HG03378 (cell line): ENCODE data around the gene LRP6.

ENCODE experiments used
- ATAC-seq: cut with Tn5 transposase; IDR thresholded peaks from one replicate; pipeline ENCODE4 v1.9.1; 2021; ENCODE audit warnings: mild to moderate bottlenecking, moderate library complexity; ENCODE audit not compliant: unreplicated experiment

The LRP6 gene

DNA sequence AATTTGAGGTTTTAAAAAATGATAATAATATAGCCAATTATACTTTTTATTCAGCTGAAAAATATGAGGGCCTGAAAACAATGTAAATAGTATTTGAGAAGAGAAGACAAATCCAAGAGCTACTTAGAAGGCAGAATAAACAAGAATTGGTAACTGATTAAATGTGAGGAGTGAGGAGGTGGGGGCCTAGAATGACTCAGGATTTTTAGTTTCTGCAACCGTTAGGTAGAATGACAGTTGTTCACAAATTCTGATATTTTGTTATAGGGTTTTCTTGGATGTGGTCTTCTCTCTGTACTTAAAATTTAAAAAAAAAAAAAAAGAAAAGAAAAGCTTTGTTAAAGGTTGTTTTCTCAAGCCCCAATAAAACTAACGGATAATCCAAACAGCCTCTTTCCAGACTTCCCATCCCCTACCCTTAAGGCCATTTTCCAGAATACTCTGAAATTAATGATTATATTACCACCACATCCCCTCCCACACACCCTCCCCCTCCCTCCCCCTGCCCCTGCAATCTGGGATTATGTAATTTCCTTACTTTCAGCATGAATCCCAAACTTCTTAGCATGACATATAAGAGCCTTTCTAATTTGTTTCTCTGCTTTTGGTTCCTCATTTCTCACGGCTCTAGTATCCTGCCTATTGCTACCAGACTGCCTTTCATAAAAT is 50.4 kb downstream of the LRP6 start:
- ATAC-seq, result no peak

DNA sequence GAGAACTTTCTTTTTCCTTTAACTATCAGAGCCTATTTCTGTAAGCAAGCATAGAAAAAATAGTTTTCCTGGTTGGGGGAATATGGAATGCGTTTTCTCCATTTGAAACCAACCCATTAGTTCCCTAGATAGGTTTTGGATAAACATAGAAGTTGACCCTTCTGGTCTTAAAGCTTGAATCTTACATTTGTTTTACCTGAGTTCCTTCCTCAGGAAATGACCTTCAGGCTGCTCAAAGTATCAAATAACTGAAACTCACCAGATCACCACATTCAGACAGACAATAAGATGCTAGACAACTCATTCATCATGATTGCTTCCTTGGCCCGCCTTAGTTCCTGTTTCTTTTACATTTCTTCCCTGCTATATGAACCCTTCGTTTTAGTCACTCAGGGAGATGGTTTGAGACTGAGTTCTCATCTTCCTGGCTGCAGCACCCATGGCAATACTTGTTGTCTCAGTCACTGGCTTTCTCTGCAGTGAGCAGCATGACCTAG is 52.2 kb downstream of the LRP6 start:
- ATAC-seq, result no peak

DNA sequence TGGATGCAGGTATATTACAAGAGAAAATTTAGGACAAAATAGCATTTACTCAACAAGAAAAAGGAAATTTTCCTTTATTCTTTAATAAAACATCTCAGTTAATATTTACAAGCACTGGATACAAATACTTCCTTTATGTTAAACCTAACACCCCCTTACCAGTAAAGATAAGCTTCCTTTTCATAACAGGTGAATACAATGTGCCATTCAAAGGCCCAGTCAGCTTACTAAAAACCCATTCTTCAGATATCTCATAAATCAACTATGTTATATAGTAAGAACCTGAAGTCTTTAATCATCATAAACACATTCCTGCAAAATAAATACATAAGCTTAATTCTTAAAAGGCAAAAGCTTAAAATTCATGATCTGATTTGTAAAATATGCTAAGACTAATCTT is 52.6 kb downstream of the LRP6 start:
- ATAC-seq, result no peak

DNA sequence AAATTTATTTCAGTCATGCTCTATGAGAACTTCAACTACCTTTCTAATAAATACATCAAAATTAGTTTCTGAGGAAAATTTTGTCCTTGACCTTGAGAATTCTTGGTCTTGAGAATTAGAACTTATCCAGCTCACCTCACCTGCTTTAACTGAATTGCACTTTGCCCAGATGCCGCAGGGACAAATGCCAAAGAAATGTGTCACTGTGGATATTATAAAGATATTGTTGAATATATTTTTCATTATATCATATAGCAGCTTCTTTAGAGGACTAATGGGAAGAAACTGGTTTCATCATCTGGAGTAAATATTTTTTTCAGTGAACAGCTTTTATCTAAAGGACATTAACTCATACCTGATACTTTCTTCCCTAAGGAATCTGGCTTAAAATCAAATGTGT is 54.1 kb downstream of the LRP6 start:
- ATAC-seq, result no peak

DNA sequence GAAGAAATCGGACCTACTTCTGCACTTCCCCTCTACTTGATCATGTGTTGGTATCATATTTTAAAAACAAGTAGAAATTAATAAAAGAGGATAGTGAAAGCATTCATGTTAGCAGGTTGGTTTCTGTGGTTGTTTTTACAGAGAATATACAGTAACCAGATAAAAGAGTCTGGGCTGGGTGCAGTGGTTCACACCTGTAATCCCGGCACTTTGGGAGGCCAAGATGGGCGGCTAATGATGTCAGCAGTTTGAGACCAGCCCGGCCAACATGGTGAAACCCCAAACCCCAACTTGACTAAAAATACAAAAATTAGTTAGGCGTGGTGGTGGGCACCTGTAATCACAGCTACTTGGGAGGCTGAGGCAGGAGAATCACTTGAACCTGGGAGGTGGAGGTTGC is 55.9 kb downstream of the LRP6 start:
- ATAC-seq, result no peak

DNA sequence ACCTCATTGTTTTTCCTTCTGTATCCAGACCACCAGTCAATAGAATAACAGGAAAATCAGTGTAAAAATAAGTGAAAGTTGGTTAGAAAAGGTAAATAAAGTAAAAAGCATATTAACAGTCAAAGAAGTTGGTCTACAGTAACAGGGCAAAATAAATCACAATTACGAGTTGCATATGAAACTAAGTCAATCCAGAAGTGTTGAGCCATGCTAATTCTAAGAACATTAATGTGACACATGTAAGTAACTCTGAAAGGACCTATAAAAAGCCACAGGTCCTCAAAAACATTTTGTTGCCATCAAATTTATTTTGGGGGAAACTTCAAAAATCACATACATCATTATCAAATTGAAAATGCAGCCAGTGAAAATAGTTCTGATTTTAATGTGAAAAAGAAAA is 56.4 kb downstream of the LRP6 start:
- ATAC-seq, result no peak

DNA sequence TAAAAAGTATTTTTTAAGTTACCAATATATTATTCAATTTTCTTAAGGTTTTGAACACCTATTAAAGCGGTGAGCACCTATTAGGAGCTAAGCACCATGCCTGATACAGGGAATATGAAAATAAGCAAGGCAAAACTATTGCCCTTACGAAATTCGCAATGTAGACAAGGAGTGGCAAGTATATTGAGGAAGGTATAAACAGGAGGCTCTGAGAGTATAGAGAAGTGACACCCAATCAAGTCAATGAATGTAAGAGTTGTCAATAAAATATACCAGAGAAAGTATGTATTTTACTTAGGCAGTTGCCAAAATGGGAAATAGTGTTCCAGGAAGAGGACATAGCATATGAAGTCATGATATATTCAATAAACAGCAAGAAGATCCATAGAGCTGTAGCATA is 57.2 kb downstream of the LRP6 start:
- no peak for ATAC-seq

DNA sequence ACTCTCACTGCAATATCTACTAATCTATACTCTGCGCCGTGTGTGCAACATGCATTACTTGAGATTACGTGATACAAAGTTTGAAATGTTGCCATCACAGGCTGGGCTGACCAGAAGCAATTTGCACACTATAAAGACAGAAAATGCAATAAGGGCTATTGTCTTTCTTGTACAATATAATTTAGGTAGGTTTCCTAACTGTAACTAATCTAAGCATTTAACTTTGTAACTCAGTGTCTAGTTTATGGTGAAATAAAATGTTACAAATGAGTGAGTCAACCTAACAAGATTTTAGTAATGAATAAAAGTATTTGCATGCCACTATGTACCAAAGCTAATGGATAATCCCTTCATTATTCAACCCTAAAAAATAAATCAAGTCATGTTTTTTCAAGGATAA is 57.8 kb downstream of the LRP6 start:
- no peak for ATAC-seq

DNA sequence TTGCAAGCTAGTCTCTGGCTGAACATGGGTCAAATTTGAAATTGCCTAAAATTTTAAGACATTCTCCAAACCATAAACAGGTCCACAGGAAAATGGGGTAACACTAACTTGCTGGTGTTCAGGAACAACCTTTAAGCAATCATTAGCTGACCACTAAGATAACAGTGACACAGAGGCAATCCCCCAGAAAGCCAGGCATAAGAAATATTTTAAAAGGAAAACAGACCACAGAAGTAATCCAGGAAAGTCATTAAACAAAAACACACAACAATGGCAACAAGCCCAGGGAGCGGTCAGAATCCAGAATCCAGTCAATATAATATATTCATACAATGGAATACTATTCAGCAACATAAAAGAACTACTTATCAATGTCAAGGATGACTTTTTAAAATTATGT is 59.1 kb downstream of the LRP6 start:
- ATAC-seq, result no peak

DNA sequence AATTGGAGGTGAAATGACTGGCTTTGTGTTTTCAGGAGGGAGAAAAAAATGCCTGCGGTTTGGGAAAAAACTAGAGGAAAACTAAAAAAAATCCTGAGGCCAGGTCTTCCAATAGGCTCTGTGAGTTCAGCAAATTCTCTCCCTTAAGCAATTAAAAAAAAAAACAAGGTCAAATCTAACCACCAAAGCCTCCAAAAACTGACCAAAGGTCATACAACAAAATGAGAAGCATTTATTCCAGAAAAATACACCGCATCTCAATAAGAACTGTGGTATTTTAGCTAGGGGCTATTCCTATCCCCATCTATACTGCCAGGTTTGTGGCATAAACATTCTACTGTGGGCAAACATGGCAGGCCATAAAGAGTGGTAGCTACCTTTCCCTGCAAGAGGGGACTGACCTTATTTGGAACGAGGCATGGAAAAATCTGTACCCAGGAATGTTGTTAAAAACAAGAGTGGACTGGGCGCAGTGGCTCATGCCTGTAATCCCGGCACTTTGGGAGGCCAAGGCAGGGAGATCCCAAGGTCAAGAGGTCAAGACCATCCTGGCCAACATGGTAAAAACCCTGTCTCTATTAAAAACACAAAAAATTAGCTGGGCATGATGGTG is 60.0 kb downstream of the LRP6 start:
- ATAC-seq, result no peak

DNA sequence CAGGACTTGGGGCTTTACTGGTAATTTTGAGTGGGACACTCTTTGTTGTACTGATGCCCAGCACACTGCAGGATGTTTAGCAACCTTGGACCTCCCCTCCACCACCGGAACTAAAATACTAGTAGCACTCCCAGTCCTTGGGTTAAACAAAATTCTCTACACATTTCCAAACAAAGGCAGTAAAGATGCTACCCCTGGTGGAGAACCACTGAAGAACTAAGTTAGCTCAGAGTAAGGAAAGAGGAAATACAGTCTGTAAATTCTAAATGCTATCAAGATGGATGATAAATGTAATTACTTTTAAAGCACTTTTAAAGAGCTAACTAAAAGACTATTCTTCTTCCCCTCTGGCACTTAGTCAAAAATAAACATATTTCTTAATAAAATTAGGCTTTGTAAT is 64.1 kb downstream of the LRP6 start:
- no peak for ATAC-seq

DNA sequence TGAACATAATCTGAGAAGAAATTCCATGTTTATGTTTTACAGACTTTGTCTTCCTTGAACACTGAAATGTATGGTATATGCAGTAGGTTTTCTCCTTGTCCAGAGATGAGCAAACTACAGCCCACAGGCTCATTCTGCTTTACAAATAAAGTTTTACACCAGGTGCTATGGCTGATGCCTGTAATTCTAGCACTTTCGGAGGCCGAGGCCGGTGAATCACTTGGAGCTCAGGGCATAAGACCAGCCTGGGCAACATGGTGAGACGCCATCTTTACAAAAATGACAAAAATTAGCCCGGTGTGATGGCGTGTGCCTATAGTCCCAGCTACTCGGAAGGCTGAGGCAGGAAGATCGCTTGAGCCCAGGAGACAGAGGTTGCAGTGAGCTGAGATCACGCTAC is 64.7 kb downstream of the LRP6 start:
- ATAC-seq, result no peak

DNA sequence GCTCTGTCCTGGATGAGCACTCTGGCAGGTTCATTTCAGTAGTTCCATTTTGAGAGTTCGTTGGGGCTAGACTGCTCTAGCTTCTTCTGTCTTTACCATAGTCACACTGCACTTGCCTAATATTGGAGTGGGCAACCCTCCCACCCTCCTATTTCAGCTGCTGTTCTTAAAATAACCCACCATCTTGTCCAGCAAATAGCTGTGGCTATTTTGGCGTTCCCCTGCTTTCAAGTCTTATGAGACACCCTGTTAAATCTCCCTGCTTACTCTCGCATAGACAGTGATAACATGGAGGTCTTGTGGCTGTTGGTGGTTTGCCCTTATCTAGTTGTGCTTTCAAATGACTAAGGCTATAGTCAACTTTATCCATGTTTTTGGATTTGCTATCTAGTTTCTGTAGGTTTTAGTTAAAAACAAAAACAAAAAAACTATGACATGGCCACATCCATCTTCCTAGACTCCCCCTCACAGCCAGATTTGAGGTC is 65.5 kb downstream of the LRP6 start:
- no peak for ATAC-seq

DNA sequence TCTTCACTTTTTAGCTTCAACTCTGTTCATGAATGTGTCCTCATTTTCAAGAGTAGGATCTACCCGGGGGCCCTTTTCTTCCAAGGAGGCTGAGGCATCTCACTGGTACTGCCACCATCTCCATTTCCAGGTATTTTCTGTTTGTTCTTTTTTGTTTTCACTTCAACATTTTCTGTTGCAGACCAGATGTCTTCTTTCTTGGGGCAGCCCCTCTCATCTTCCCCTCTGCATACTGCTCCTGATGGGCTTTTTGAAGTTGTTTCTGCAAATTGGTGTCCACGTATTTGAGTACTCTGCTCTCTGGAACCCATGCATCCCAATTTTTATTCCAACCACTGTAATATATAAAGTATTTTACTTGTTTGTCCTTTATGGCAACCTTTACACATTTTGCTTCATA is 66.5 kb downstream of the LRP6 start:
- ATAC-seq, result no peak

DNA sequence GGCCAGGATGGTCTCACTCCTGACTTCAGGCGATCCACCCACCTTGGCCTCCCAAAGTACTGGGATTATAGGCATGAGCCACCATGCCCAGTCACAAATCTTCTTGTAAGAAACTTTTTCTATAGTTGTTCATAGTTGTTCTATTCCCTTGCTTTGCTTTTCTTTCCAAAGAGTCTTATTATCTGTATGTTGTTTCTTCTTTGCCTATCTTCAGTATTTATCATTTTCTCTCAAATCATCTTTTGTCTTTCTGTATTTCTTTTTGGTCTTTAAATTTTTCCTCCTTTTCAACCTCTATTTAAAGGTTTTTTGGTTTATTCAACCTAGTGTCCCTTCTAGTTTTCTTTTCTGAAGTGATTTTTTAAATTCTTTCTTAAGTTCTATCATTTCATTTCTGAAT is 68.7 kb downstream of the LRP6 start:
- no peak for ATAC-seq

DNA sequence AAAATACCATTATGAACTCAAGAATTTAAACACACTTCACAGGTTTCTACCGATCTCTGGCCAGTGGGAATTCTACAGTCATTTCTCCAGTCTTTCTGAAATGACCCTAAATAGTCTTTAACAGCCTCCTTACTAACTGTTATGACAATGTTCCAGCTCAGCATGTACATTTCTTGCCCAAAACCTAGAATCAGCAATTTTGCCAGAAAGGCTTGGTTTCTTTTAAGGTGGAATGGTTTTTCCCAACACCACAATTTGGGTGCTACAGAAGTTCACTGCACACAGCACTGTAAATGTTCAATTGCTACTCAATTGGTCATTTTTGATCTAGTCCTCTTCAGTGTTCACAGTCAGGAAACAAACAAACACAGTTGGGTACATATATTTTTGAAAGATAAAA is 69.7 kb downstream of the LRP6 start:
- no peak for ATAC-seq

DNA sequence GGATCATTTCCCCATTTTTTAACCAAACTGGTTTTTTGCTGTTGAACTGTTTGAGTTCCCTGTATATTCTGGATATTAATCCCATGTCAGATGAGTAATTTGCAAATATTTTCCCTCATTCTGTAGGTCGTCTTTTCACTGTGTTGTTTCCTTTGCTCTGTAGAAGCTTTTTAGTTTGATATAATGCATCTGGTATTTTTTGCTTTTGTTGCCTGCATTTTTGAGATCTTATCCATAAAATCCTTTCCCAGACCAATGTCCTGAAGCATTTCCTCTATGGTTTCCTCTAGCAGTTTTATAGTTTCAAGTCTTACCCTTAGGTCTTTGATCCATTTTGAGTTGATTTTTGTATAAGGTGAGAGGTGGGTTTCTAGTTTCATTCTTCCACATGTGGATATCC is 71.3 kb downstream of the LRP6 start:
- no peak for ATAC-seq

DNA sequence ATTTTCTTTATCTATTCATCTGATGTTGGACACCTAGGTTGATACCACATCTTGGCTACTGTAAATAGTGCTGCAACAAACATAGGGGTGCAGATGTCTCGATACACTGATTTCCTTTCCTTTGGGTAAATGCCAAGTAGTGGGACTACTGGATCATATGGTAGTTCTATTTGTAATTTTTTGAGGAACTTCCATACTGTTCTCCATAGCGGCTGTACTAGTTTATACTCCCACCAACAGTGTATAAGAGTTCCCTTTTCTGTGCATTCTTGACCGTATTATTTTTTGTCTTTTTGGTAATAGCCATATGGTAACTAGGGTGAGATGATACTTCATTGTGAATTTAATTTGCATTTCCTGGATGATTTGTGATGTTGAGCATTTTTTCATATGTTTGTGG is 71.8 kb downstream of the LRP6 start:
- no peak for ATAC-seq

DNA sequence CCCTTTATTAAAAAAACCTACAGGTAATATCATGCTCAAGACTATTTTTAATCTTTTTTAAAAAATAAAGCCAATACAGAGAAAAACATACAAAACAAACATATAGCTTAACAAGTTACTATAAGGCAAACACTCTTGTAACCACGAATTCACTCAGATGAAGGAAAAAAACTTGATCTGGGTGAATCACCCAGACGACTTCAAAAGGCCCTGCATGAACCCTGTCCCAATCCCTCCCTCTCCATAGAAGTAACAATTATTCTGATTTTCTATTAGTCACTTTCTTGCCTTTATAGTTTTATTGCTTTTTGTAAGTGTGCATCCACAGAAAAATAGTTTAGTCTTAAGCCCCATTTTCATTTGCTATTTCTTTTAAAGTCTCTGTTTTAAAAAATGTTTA is 72.6 kb downstream of the LRP6 start:
- ATAC-seq, result no peak

DNA sequence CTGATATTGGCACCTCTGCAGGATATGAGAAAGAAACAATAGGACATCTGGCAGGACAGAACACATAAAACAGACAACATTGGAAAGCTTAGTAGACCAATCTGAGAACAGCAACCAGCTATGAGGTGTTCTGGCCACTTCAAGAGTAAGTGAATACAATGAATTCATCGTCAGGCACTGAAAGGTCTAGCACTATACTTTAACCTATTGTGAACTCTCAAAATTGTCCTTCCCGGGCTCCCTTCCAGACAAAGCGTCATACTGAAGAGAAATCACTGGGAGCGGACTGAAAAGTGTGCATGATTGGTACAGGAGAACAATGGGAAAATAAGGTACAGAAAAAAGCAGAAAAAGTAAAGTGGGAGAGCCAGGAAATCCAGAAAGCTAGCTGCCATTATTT is 75.8 kb downstream of the LRP6 start:
- ATAC-seq, result no peak

DNA sequence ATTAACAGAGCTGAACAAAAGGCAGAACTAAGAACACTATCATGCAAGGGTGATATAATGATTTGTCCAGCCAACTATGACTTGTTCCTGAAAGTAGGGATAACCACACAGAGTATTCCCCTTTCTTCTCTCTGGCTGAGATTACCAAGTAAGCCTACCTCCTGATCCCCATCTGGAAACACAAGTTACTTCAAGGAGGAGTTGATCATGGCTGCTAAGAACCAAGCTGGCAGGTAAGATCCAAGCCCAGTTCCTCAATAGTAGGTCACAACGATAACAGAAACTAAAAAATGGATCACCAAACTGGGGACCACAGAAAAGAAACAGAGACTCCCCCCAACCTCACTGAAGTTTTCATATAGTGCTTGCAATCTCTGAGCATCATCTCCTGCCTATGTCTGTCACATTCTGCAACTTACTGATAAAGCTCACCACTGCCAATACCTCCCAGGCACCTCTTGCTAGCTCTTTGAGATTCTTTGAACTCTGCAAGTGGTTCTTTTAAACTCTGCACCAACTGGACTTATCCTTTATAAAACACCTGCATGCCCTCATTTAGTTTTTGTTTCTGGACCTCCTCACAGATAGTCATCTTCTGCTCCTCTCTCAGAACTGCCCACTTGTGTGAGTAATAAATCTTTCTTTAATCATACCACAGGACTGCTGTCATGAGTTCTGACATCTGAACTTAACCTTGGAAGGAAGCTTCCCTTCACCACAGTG is 76.6 kb downstream of the LRP6 start:
- no peak for ATAC-seq

DNA sequence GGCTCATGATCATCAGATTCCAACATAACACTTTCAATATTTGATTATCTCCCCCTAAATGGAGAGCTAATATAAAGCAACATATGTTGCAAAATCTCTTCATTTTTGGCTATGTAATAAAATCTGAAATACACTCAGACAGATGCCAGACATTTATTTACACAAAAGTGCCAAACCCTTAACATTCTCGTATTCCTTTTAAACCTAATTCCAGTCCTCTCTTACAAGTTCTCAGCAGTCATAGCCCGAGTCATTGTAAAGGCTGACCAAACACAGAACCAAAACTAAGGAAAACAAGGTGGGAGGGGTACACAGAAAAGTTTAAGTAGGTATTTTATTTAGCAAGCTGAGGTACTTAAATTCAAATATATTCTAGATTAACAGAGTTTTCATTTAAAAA is 81.4 kb downstream of the LRP6 start:
- ATAC-seq, result no peak
